HCT116 (cell line): ENCODE measurements around the gene F2RL2. TPM values are rescaled to one million over a fixed set of nuclear protein-coding genes. Genes with fewer than 3 reads are reported as not detected.

ENCODE experiments used
- ATAC-seq: fragments of 200-7000 bp; cut with Tn5 transposase; 2 replicates; pipeline ENCODE4 v1.9.1; 2020; ENCODE audit warnings: mild to moderate bottlenecking, moderate library complexity
- BruUV-seq: library from RNA; stranded (reverse); fragments of 400-500 nt; replicated peaks from 2 replicates; lab custom pipeline; 2021; lab: Mats Ljungman, UMichigan
- CTCF ChIA-PET: fragments of 300-600 bp; sonication (Branson Sonifier 250); formaldehyde crosslinking; loops from one replicate; lab custom pipeline; 2021; ENCODE audit warnings: antibody characterized with exemption; lab: Charles Lee
- POLR2A ChIA-PET: fragments of 300-600, 350-600 bp; sonication (Branson Sonifier 250); formaldehyde crosslinking; loops from one replicate; lab custom pipeline; 2021; ENCODE audit warnings: antibody characterized with exemption; lab: Charles Lee
- RAD21 ChIA-PET, 2 experiments: fragments of 300-600 bp; sonication (Branson Sonifier 250); formaldehyde crosslinking; loops; one replicate each; lab custom pipeline; 2023; ENCODE audit warnings: low total read pairs in 2 of 2; ENCODE audit not compliant: uncharacterized antibody in 2 of 2, unreplicated experiment in 2 of 2, low non-redundant PET in 1 of 2; lab: Charles Lee
- DNase-seq: peaks from one replicate; pipeline ENCODE4 v3.0.0-alpha.2; 2010; ENCODE audit warnings: low read depth, low spot score
- H2AFZ ChIP-seq: fragments of 200-600 bp; shearing (Covaris generic), sonication (generic); 2 replicates; pipeline ENCODE4 v1.6.1; 2017; ENCODE audit warnings: low read depth, mixed run types, mixed read lengths, antibody characterized with exemption, low read length; ENCODE audit not compliant: poor library complexity, severe bottlenecking
- H3K27ac ChIP-seq: 2 replicates; pipeline ENCODE4 v1.5.1; 2012; ENCODE audit warnings: low read depth, low read length
- H3K27me3 ChIP-seq: fragments of 200-600 bp; sonication (generic); 2 replicates; pipeline ENCODE4 v1.6.1; 2016; ENCODE audit warnings: mixed run types, low read length, mixed read lengths; ENCODE audit not compliant: insufficient read depth
- H3K36me3 ChIP-seq, 2 experiments: fragments of 200-500 bp in 1 of 2; fragments of 200-600 bp in 1 of 2; sonication (Bioruptor generic) in 1 of 2; sonication (generic) in 1 of 2; 2 replicates each; pipeline versions ENCODE4 v1.5.1 to v1.6.1; 2014 to 2016; ENCODE audit warnings: low read length in 2 of 2, inconsistent platforms in 1 of 2, mixed read lengths in 1 of 2, mixed run types in 1 of 2; ENCODE audit not compliant: insufficient read depth in 2 of 2, control insufficient read depth in 1 of 2
- H3K4me1 ChIP-seq, 2 experiments: fragments of 200-600 bp in 1 of 2; sonication (generic) in 1 of 2; 2 replicates each; pipeline versions ENCODE4 v1.5.1 to v1.6.1; 2012 to 2017; ENCODE audit warnings: low read length in 2 of 2, inconsistent platforms in 1 of 2, mild to moderate bottlenecking in 1 of 2, mixed read lengths in 1 of 2, mixed run types in 1 of 2, moderate library complexity in 1 of 2; ENCODE audit not compliant: insufficient read depth in 2 of 2, control insufficient read depth in 1 of 2
- H3K4me2 ChIP-seq: fragments of 200-600 bp; sonication (generic); 2 replicates; pipeline ENCODE4 v1.6.1; 2017; ENCODE audit warnings: mixed run types, low read length, mixed read lengths
- H3K4me3 ChIP-seq, 2 experiments: fragments of 200-600 bp in 1 of 2; sonication (generic) in 1 of 2; replicated peaks in 1 of 2; 2 replicates each; pipeline ENCODE4 v1.5.1; 2011 to 2016; ENCODE audit warnings: low read length in 2 of 2, control low read depth in 1 of 2, low read depth in 1 of 2, mild to moderate bottlenecking in 1 of 2, mixed read lengths in 1 of 2, mixed run types in 1 of 2
- H3K79me2 ChIP-seq: fragments of 200-600 bp; sonication (generic); 2 replicates; pipeline ENCODE4 v1.6.1; 2017; ENCODE audit warnings: mild to moderate bottlenecking, mixed run types, low read length, moderate library complexity, mixed read lengths; ENCODE audit not compliant: insufficient read depth
- H3K9ac ChIP-seq: fragments of 200-600 bp; sonication (generic); 2 replicates; pipeline ENCODE4 v1.6.1; 2016; ENCODE audit warnings: low read length, mixed read lengths
- H3K9me2 ChIP-seq: fragments of 200-600 bp; sonication (generic), shearing (Covaris generic); 2 replicates; pipeline ENCODE4 v1.6.1; 2017; ENCODE audit warnings: mixed run types, mild to moderate bottlenecking, moderate library complexity; ENCODE audit not compliant: insufficient read depth
- H3K9me3 ChIP-seq, 2 experiments: fragments of 200-500 bp in 1 of 2; fragments of 200-600 bp in 1 of 2; sonication (Bioruptor generic) in 1 of 2; sonication (generic) in 1 of 2; 2 replicates each; pipeline ENCODE4 v1.6.1; 2014 to 2017; ENCODE audit warnings: low read length in 2 of 2, mixed read lengths in 2 of 2, inconsistent platforms in 1 of 2, low read depth in 1 of 2, mild to moderate bottlenecking in 1 of 2, mixed run types in 1 of 2, moderate library complexity in 1 of 2; ENCODE audit not compliant: control insufficient read depth in 1 of 2, insufficient read depth in 1 of 2
- H4K20me1 ChIP-seq: fragments of 200-600 bp; sonication (generic), shearing (Covaris generic); 2 replicates; pipeline ENCODE4 v1.6.1; 2017; ENCODE audit warnings: mixed run types, mild to moderate bottlenecking, moderate library complexity; ENCODE audit not compliant: insufficient read depth
- CBX3 ChIP-seq: IDR thresholded peaks from 2 replicates; pipeline ENCODE4 v1.6.1; 2012; ENCODE audit warnings: low read depth
- CEBPB ChIP-seq: IDR thresholded peaks from 2 replicates; pipeline ENCODE4 v1.6.1; 2012; ENCODE audit warnings: low read depth
- ELF1 ChIP-seq: IDR thresholded peaks from 2 replicates; pipeline ENCODE4 v1.6.1; 2012; ENCODE audit warnings: low read depth, borderline replicate concordance
- FOSL1 ChIP-seq: IDR thresholded peaks from 2 replicates; pipeline ENCODE4 v1.6.1; 2012; ENCODE audit warnings: low read depth
- JUND ChIP-seq: IDR thresholded peaks from 2 replicates; pipeline ENCODE4 v1.6.1; 2012
- POLR2A ChIP-seq: IDR thresholded peaks from 2 replicates; pipeline ENCODE4 v1.7.0; 2011; ENCODE audit warnings: borderline replicate concordance; ENCODE audit not compliant: insufficient read depth, insufficient read length; ENCODE audit errors: extremely low read depth
- POLR2AphosphoS5 ChIP-seq: IDR thresholded peaks from 2 replicates; pipeline ENCODE4 v1.6.1; 2011; ENCODE audit warnings: mild to moderate bottlenecking, low read depth, low read length, moderate library complexity
- RAD21 ChIP-seq: IDR thresholded peaks from 2 replicates; pipeline ENCODE4 v1.6.1; 2012; ENCODE audit warnings: low read depth, mild to moderate bottlenecking
- SIN3A ChIP-seq: IDR thresholded peaks from 2 replicates; pipeline ENCODE4 v1.6.1; 2012; ENCODE audit warnings: low read depth
- SP1 ChIP-seq: IDR thresholded peaks from 2 replicates; pipeline ENCODE4 v1.6.1; 2012; ENCODE audit warnings: low read depth
- SRF ChIP-seq: IDR thresholded peaks from 2 replicates; pipeline ENCODE4 v1.6.1; 2012; ENCODE audit warnings: low read depth
- TCF7L2 ChIP-seq: IDR thresholded peaks from 2 replicates; pipeline ENCODE4 v1.7.0; 2011; ENCODE audit warnings: borderline replicate concordance, inconsistent platforms; ENCODE audit not compliant: insufficient read depth, insufficient read length; ENCODE audit errors: extremely low read depth
- ZFX ChIP-seq: fragments of 450-650 bp; IDR thresholded peaks from 2 replicates; pipeline ENCODE4 v1.6.1; 2017
- ZNF274 ChIP-seq: fragments of 200-500 bp; sonication (Bioruptor generic); IDR thresholded peaks from 2 replicates; pipeline ENCODE4 v1.6.1; 2014; ENCODE audit warnings: mild to moderate bottlenecking, low read depth, low read length, inconsistent platforms
- intact Hi-C: fragments of 100-400 bp; cut with micrococcal nuclease; formaldehyde crosslinking; loops from 2 replicates; pipeline ENCODE4 v1.10.0; 2022
- total RNA-seq: library from RNA; stranded (reverse); gene quantifications from one replicate; pipeline ENCODE4 v1.2.1, GENCODE V29; 2021; ENCODE audit not compliant: unreplicated experiment
- TF ChIP-seq, protein P1 (sequence below): IDR thresholded peaks from 2 replicates; pipeline ENCODE4 v1.6.1; 2011; ENCODE audit warnings: mild to moderate bottlenecking, low read length, moderate library complexity; ENCODE audit not compliant: insufficient replicate concordance; ENCODE audit errors: extremely low read depth
- TF ChIP-seq, protein P2 (sequence below): IDR thresholded peaks from 2 replicates; pipeline ENCODE4 v1.6.1; 2012
- TF ChIP-seq, protein P3 (sequence below): IDR thresholded peaks from 2 replicates; pipeline ENCODE4 v1.6.1; 2012; ENCODE audit warnings: low read depth
- TF ChIP-seq, protein P4 (sequence below): IDR thresholded peaks from 2 replicates; pipeline ENCODE4 v1.6.1; 2012
- TF ChIP-seq, protein P5 (sequence below), 3 experiments: fragments of 200-600 bp in 1 of 3; sonication (generic) in 1 of 3; IDR thresholded peaks in 2 of 3; conservative IDR thresholded peaks in 1 of 3; 2 replicates each; pipeline ENCODE4 v1.5.1; 2012 to 2017; ENCODE audit warnings: low read depth in 2 of 3, low read length in 2 of 3, antibody characterized with exemption in 1 of 3, borderline replicate concordance in 1 of 3, control low read depth in 1 of 3, mild to moderate bottlenecking in 1 of 3, mixed read lengths in 1 of 3, mixed run types in 1 of 3, moderate library complexity in 1 of 3; ENCODE audit not compliant: insufficient read depth in 1 of 3

The F2RL2 gene
- total RNA-seq, 1 experiment from 2014 or later = 0.07 TPM

DNA sequence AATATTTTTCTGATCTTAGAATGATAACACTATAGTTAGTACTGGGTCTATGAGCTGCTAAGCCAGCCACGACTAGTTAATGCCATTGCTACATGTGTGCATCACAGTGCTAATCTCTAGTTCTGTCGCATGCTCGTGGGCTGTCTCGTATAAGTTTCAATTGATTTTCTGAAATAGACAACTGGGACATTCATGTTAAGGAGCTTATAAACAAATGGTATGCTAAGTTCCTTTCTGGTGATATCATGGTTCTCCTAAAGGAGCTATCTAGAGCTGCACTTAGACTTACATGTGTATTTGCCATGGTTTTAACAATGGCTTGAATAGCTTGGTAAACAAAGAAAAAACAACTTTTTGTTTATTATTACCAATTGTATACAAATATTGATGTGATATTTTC lies 46.2 kb downstream of the F2RL2 start:
- no peaks in the 10 kb centered on the region for H3K27me3 ChIP-seq
- H3K9ac ChIP-seq = no peak overlapping the region
- no peak overlapping the region for H3K27ac ChIP-seq
- intact Hi-C loops = no loop called here
- no peaks in the 10 kb centered on the region for H3K36me3 ChIP-seq
- RAD21 ChIA-PET = no interaction called here
- TF ChIP-seq POLR2A (no peak), ELF1 (no peak), JUND (no peak), ZNF274 (no peak), CEBPB (no peak), ZFX (no peak), TCF7L2 (no peak), POLR2AphosphoS5 (no peak), SIN3A (no peak), SRF (no peak), SP1 (no peak), CBX3 (no peak), RAD21 (no peak), FOSL1 (no peak)
- TF ChIP-seq, protein P1, sequence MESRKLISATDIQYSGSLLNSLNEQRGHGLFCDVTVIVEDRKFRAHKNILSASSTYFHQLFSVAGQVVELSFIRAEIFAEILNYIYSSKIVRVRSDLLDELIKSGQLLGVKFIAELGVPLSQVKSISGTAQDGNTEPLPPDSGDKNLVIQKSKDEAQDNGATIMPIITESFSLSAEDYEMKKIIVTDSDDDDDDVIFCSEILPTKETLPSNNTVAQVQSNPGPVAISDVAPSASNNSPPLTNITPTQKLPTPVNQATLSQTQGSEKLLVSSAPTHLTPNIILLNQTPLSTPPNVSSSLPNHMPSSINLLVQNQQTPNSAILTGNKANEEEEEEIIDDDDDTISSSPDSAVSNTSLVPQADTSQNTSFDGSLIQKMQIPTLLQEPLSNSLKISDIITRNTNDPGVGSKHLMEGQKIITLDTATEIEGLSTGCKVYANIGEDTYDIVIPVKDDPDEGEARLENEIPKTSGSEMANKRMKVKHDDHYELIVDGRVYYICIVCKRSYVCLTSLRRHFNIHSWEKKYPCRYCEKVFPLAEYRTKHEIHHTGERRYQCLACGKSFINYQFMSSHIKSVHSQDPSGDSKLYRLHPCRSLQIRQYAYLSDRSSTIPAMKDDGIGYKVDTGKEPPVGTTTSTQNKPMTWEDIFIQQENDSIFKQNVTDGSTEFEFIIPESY = no peak
- TF ChIP-seq, protein P2, sequence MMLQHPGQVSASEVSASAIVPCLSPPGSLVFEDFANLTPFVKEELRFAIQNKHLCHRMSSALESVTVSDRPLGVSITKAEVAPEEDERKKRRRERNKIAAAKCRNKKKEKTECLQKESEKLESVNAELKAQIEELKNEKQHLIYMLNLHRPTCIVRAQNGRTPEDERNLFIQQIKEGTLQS = no peak
- TF ChIP-seq, protein P3, sequence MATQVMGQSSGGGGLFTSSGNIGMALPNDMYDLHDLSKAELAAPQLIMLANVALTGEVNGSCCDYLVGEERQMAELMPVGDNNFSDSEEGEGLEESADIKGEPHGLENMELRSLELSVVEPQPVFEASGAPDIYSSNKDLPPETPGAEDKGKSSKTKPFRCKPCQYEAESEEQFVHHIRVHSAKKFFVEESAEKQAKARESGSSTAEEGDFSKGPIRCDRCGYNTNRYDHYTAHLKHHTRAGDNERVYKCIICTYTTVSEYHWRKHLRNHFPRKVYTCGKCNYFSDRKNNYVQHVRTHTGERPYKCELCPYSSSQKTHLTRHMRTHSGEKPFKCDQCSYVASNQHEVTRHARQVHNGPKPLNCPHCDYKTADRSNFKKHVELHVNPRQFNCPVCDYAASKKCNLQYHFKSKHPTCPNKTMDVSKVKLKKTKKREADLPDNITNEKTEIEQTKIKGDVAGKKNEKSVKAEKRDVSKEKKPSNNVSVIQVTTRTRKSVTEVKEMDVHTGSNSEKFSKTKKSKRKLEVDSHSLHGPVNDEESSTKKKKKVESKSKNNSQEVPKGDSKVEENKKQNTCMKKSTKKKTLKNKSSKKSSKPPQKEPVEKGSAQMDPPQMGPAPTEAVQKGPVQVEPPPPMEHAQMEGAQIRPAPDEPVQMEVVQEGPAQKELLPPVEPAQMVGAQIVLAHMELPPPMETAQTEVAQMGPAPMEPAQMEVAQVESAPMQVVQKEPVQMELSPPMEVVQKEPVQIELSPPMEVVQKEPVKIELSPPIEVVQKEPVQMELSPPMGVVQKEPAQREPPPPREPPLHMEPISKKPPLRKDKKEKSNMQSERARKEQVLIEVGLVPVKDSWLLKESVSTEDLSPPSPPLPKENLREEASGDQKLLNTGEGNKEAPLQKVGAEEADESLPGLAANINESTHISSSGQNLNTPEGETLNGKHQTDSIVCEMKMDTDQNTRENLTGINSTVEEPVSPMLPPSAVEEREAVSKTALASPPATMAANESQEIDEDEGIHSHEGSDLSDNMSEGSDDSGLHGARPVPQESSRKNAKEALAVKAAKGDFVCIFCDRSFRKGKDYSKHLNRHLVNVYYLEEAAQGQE = no peak
- TF ChIP-seq, protein P4, sequence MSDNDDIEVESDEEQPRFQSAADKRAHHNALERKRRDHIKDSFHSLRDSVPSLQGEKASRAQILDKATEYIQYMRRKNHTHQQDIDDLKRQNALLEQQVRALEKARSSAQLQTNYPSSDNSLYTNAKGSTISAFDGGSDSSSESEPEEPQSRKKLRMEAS = no peak
- TF ChIP-seq, protein P5, sequence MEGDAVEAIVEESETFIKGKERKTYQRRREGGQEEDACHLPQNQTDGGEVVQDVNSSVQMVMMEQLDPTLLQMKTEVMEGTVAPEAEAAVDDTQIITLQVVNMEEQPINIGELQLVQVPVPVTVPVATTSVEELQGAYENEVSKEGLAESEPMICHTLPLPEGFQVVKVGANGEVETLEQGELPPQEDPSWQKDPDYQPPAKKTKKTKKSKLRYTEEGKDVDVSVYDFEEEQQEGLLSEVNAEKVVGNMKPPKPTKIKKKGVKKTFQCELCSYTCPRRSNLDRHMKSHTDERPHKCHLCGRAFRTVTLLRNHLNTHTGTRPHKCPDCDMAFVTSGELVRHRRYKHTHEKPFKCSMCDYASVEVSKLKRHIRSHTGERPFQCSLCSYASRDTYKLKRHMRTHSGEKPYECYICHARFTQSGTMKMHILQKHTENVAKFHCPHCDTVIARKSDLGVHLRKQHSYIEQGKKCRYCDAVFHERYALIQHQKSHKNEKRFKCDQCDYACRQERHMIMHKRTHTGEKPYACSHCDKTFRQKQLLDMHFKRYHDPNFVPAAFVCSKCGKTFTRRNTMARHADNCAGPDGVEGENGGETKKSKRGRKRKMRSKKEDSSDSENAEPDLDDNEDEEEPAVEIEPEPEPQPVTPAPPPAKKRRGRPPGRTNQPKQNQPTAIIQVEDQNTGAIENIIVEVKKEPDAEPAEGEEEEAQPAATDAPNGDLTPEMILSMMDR (IDR thresholded peaks at IDR 0.05 in 2 of 3, conservative IDR thresholded peaks at IDR 0.05 in 1 of 3; ENCODE audit: borderline replicate concordance in 1 of 3, insufficient read depth in 1 of 3, low read depth in 2 of 3, low read length in 2 of 3) = no peak
- TF ChIP-seq, all 23 proteins: peak for 0
- BruUV-seq = no TSS peak
- H3K4me1 ChIP-seq = no peaks in the 10 kb centered on the region
- ATAC-seq (no peak), DNase-seq (no peak)
- ChIA-PET POLR2A (no interaction called here), CTCF (interaction anchor here (1.2 kb wide), 2 partner anchors 24 to 402 kb away, joined by 3 read pairs; no protein-coding TSS in a partner anchor)
- no peak overlapping the region for H3K4me3 ChIP-seq
- H2AFZ ChIP-seq = no peak overlapping the region
- no peaks in the 10 kb centered on the region for H3K79me2 ChIP-seq
- H4K20me1 ChIP-seq = no peaks in the 10 kb centered on the region
- H3K4me2 ChIP-seq = no peak overlapping the region
- no peaks in the 10 kb centered on the region for H3K9me3 ChIP-seq
- no peaks in the 10 kb centered on the region for H3K9me2 ChIP-seq
